Measurements from ENCODE around the gene ZNF490. TPM values are rescaled to one million over a fixed set of nuclear protein-coding genes. Genes with fewer than 3 reads are reported as not detected.
"Not testable (repeated sequence)": the region's sequence is repeated elsewhere in the genome, so short reads cannot be mapped to it uniquely, and the experiment has no call there.

ZNF490 gene
- total and polyA plus RNA-seq, 4 donors = 0.94 to 10.4 (median 4.3) TPM

DNA sequence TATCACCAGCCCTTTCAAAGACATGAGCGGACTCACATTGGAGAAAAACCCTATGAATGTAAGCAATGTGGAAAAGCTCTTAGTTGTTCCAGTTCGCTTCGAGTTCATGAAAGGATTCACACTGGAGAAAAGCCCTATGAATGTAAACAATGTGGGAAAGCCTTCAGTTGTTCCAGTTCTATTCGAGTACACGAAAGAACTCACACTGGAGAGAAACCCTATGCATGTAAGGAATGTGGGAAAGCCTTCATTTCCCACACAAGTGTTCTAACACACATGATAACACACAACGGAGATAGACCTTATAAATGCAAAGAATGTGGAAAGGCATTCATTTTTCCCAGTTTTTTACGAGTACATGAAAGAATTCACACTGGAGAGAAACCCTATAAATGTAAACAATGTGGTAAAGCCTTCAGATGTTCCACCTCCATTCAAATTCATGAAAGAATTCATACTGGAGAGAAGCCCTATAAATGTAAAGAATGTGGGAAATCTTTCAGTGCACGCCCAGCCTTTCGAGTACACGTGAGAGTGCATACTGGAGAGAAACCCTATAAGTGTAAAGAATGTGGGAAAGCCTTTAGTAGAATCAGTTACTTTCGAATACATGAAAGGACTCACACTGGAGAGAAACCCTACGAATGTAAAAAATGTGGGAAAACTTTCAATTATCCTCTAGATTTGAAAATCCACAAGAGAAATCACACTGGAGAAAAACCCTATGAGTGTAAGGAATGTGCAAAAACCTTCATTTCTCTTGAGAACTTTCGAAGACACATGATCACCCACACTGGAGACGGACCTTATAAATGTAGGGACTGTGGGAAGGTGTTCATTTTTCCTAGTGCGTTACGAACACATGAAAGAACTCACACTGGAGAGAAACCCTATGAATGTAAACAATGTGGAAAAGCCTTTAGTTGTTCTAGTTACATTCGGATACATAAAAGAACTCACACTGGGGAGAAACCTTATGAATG lies 17.7 kb upstream of the ZNF490 start:
- Histone ChIP-seq H3K4me1 (ENCODE audit: control insufficient read depth in 5 of 5, insufficient read depth in 5 of 5, low read length in 5 of 5) (no peaks in the 10 kb centered on the region), H3K36me3 (ENCODE audit: control insufficient read depth in 4 of 4, insufficient read depth in 4 of 4, low read length in 4 of 4) (peaks cover 29 to 57% (median 34%) of the 10 kb centered on the region in 4 donors), H3K27ac (ENCODE audit: low read depth in 1 of 2, low read length in 1 of 2) (no peak overlapping the region), H3K27me3 (ENCODE audit: control insufficient read depth in 3 of 3, insufficient read depth in 3 of 3, low read length in 2 of 3) (no peaks in the 10 kb centered on the region), H3K9me3 (ENCODE audit: control insufficient read depth in 4 of 4, insufficient read depth in 3 of 4, low read length in 3 of 4) (peaks cover 3 to 20% (median 12%) of the 10 kb centered on the region in 4 donors), H3K9ac (ENCODE audit: insufficient read depth in 1 of 2, low read length in 2 of 2) (no peak overlapping the region), H3K4me3 (no peak overlapping the region)
- ATAC-seq (ENCODE audit: insufficient read depth, low FRiP score) (no peak), DNase-seq (no peak)
- WGBS, 2 donors = 98 to 99% methylated on average over 17 of the region's 17 CpGs
- TF ChIP-seq, protein P1, sequence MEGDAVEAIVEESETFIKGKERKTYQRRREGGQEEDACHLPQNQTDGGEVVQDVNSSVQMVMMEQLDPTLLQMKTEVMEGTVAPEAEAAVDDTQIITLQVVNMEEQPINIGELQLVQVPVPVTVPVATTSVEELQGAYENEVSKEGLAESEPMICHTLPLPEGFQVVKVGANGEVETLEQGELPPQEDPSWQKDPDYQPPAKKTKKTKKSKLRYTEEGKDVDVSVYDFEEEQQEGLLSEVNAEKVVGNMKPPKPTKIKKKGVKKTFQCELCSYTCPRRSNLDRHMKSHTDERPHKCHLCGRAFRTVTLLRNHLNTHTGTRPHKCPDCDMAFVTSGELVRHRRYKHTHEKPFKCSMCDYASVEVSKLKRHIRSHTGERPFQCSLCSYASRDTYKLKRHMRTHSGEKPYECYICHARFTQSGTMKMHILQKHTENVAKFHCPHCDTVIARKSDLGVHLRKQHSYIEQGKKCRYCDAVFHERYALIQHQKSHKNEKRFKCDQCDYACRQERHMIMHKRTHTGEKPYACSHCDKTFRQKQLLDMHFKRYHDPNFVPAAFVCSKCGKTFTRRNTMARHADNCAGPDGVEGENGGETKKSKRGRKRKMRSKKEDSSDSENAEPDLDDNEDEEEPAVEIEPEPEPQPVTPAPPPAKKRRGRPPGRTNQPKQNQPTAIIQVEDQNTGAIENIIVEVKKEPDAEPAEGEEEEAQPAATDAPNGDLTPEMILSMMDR (IDR thresholded peaks at IDR 0.05; ENCODE audit: control extremely low read depth, extremely low read depth) = no peak

DNA sequence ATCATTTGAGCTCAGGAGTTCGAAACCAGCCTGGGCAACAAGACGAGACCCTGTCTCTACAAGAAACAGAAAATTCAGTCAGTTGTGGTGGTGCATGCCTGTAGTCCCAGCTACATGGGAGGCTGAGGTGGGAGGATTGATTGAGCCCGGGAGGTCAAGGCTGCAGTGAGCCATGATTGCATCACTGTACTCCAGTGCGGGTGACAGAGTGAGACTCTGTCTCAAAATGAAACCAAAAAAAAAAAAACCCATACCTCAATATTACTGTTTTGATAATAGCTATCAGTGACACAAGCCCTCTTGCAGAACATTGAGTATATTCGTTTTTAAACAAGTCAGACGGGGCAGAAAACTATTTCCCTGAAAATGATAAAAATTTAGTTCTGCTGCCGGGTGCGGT lies 16.3 kb upstream of the ZNF490 start:
- Histone ChIP-seq H3K9ac (ENCODE audit: insufficient read depth in 1 of 2, low read length in 2 of 2) (no peak overlapping the region), H3K4me1 (ENCODE audit: control insufficient read depth in 5 of 5, insufficient read depth in 5 of 5, low read length in 5 of 5) (no peaks in the 10 kb centered on the region), H3K4me3 (no peak overlapping the region), H3K27me3 (ENCODE audit: control insufficient read depth in 3 of 3, insufficient read depth in 3 of 3, low read length in 2 of 3) (no peaks in the 10 kb centered on the region), H3K27ac (ENCODE audit: low read depth in 1 of 2, low read length in 1 of 2) (no peak overlapping the region), H3K36me3 (ENCODE audit: control insufficient read depth in 4 of 4, insufficient read depth in 4 of 4, low read length in 4 of 4) (peaks cover 28 to 53% (median 34%) of the 10 kb centered on the region in 4 donors), H3K9me3 (ENCODE audit: control insufficient read depth in 4 of 4, insufficient read depth in 3 of 4, low read length in 3 of 4) (peaks cover 3 to 20% (median 12%) of the 10 kb centered on the region in 4 donors)
- TF ChIP-seq, protein P1 (IDR thresholded peaks at IDR 0.05; ENCODE audit: control extremely low read depth, extremely low read depth) = no peak
- 82 to 94% methylated on average over 8 of the region's 8 CpGs for WGBS, 2 donors
- no peak for DNase-seq
- ATAC-seq (ENCODE audit: insufficient read depth, low FRiP score) = no peak

DNA sequence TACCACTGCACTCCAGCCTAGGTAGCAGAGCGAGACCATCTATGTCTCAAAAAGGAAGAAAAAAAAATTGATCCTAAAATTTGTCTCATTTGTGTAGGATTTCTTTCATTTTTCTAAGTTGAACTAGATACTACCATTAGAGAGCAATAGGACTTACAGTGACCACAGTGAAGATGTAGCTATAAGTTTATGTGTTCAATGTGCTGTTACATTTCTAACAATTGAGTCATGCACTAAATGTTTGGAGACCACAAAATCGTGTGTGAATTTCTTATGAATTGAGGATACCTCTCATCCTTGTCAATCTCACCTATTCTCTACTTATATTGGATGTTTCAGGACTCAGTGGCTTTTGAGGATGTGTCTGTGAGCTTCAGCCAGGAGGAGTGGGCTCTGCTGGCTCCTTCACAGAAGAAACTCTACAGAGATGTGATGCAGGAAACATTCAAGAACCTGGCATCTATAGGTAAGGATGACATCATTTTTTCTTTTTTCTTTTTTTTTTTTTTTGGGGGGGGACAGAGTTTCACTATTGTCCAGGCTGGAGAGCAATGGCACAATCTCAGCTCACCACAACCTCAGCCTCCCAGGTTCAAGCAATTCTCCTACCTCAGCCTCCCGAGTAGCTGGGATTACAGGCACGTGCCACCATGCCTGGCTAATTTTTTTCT lies 12.9 kb upstream of the ZNF490 start:
- no peak overlapping the region for H3K27ac ChIP-seq (ENCODE audit: low read depth in 1 of 2, low read length in 1 of 2)
- TF ChIP-seq, protein P1 (IDR thresholded peaks at IDR 0.05; ENCODE audit: control extremely low read depth, extremely low read depth) = no peak
- DNase-seq (no peak), ATAC-seq (ENCODE audit: insufficient read depth, low FRiP score) (no peak)
- peaks cover 0 to 1% (median 0%) of the 10 kb centered on the region in 5 donors for H3K4me1 ChIP-seq (ENCODE audit: control insufficient read depth in 5 of 5, insufficient read depth in 5 of 5, low read length in 5 of 5)
- peaks cover 22 to 37% (median 26%) of the 10 kb centered on the region in 4 donors for H3K36me3 ChIP-seq (ENCODE audit: control insufficient read depth in 4 of 4, insufficient read depth in 4 of 4, low read length in 4 of 4)
- no peaks in the 10 kb centered on the region for H3K27me3 ChIP-seq (ENCODE audit: control insufficient read depth in 3 of 3, insufficient read depth in 3 of 3, low read length in 2 of 3)
- no peak overlapping the region for H3K4me3 ChIP-seq
- H3K9me3 ChIP-seq (ENCODE audit: control insufficient read depth in 4 of 4, insufficient read depth in 3 of 4, low read length in 3 of 4) = peaks cover 0 to 15% (median 12%) of the 10 kb centered on the region in 4 donors
- 94 to 95% methylated on average over 4 of the region's 4 CpGs for WGBS, 2 donors
- H3K9ac ChIP-seq (ENCODE audit: insufficient read depth in 1 of 2, low read length in 2 of 2) = no peak overlapping the region

DNA sequence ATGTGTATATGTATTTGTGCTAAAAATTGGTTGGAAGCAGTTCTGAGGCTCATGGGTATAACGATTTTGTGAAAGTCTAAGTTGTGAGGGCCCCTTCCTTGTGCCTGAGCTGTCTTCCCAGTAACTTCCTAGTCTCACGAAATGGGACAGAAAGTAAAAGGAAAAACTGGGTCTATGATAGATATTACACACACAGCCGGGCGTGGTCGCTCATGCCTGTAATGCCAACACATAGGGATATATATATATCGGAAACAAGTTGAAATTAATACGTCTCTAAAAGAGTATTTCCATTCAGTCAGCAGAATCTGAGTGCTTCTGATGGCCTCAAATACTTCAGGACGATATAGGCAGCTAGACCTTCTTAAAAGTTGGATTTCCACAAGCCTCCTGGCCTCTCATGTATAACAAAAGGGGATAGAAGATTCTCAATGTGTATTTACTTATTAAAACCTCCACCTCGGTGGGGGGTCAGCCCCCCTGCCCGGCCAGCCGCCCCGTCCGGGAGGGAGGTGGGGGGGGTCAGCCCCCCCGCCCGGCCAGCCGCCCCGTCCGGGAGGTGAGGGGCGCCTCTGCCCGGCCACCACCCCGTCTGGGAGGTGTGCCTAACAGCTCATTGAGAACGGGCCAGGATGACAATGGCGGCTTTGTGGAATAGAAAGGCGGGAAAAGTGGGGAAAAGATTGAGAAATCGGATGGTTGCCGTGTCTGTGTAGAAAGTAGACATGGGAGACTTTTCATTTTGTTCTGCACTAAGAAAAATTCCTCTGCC lies 10.8 kb upstream of the ZNF490 start:
- H3K36me3 ChIP-seq (ENCODE audit: control insufficient read depth in 4 of 4, insufficient read depth in 4 of 4, low read length in 4 of 4) = peaks cover 8 to 19% (median 13%) of the 10 kb centered on the region in 4 donors
- H3K9me3 ChIP-seq (ENCODE audit: control insufficient read depth in 4 of 4, insufficient read depth in 3 of 4, low read length in 3 of 4); H3K9ac ChIP-seq (ENCODE audit: insufficient read depth in 1 of 2, low read length in 2 of 2); H3K4me1 ChIP-seq (ENCODE audit: control insufficient read depth in 5 of 5, insufficient read depth in 5 of 5, low read length in 5 of 5); H3K27ac ChIP-seq (ENCODE audit: low read depth in 1 of 2, low read length in 1 of 2); ATAC-seq (ENCODE audit: insufficient read depth, low FRiP score); DNase-seq; H3K4me3 ChIP-seq; H3K27me3 ChIP-seq (ENCODE audit: control insufficient read depth in 3 of 3, insufficient read depth in 3 of 3, low read length in 2 of 3): not testable (repeated sequence)
- WGBS, 2 donors = 90 to 92% methylated on average over 15 to 20 of the region's 26 CpGs

Measured in lung (tissue), 12 donors.